HepG2 (cell line): ENCODE measurements around the gene UBXN6. TPM values are rescaled to one million over a fixed set of nuclear protein-coding genes. Genes with fewer than 3 reads are reported as not detected.
A peak's percentile ranks its signal among the peaks of the same experiment; 100 is the strongest.

Experiments
- CBX5 ChIP-seq: sonication (generic); formaldehyde crosslinking; IDR thresholded peaks from 2 replicates; pipeline ENCODE4 v1.4.0; 2020; ENCODE audit warnings: missing genetic modification reagents, borderline replicate concordance
- ERF ChIP-seq: IDR thresholded peaks from 2 replicates; pipeline ENCODE4 v1.6.1; 2018; ENCODE audit warnings: missing biosample characterization, missing genetic modification reagents
- GATAD1 ChIP-seq: IDR thresholded peaks from 2 replicates; pipeline ENCODE4 v1.6.1; 2016; ENCODE audit warnings: missing genetic modification reagents, missing compliant biosample characterization
- KMT2B ChIP-seq: IDR thresholded peaks from 2 replicates; pipeline ENCODE4 v1.6.1; 2016; ENCODE audit warnings: missing genetic modification reagents, missing compliant biosample characterization
- MIER3 ChIP-seq: IDR thresholded peaks from 2 replicates; pipeline ENCODE4 v1.6.1; 2016; ENCODE audit warnings: missing compliant biosample characterization, borderline replicate concordance
- MIXL1 ChIP-seq: IDR thresholded peaks from 2 replicates; pipeline ENCODE4 v1.6.1; 2016
- NR2F6 ChIP-seq, 2 experiments: IDR thresholded peaks; 2 replicates each; pipeline ENCODE4 v1.6.1; 2016; ENCODE audit warnings: antibody characterized with exemption in 1 of 2, mild to moderate bottlenecking in 1 of 2
- REPIN1 ChIP-seq: sonication (generic); formaldehyde crosslinking; IDR thresholded peaks from 2 replicates; pipeline ENCODE4 v1.8.0; 2022; ENCODE audit warnings: missing genetic modification reagents, low read depth, mild to moderate bottlenecking, borderline replicate concordance
- SOX13 ChIP-seq, 3 experiments: fragments of 450-650 bp in 1 of 3; sonication (generic) in 1 of 3; formaldehyde crosslinking in 1 of 3; IDR thresholded peaks in 2 of 3; conservative IDR thresholded peaks in 1 of 3; 2 replicates each; pipeline versions ENCODE4 v1.5.0 to v1.6.1; 2016 to 2020; ENCODE audit warnings: antibody characterized with exemption in 1 of 3, mild to moderate bottlenecking in 1 of 3, missing compliant biosample characterization in 1 of 3, missing genetic modification reagents in 1 of 3, moderate library complexity in 1 of 3
- SP1 ChIP-seq, 2 experiments: fragments of 450-650 bp in 1 of 2; sonication (generic) in 1 of 2; formaldehyde crosslinking in 1 of 2; IDR thresholded peaks; 2 replicates each; pipeline versions ENCODE4 v1.4.0 to v1.6.1; 2016 to 2020; ENCODE audit warnings: missing genetic modification reagents in 1 of 2
- U2AF2 ChIP-seq: fragments of 200-400 bp; formaldehyde crosslinking; IDR thresholded peaks from 2 replicates; pipeline ENCODE4 v1.6.1; 2017; ENCODE audit warnings: low read depth, mild to moderate bottlenecking, low read length
- XRCC5 ChIP-seq: fragments of 200-400 bp; formaldehyde crosslinking; optimal IDR thresholded peaks from 2 replicates; pipeline ENCODE3; 2017; ENCODE audit warnings: mild to moderate bottlenecking, low read length
- ZFP36 ChIP-seq: fragments of 150-350 bp; IDR thresholded peaks from 2 replicates; pipeline ENCODE4 v1.6.1; 2018; ENCODE audit warnings: borderline replicate concordance, low read length, low read depth; ENCODE audit not compliant: partially characterized antibody
- ZMYM4 ChIP-seq: sonication (generic); formaldehyde crosslinking; IDR thresholded peaks from 2 replicates; pipeline ENCODE4 v1.8.1; 2023; ENCODE audit warnings: mild to moderate bottlenecking, missing genetic modification reagents
- ZNF891 ChIP-seq: sonication (generic); formaldehyde crosslinking; IDR thresholded peaks from 2 replicates; pipeline ENCODE4 v1.5.0; 2020; ENCODE audit warnings: mild to moderate bottlenecking, missing genetic modification reagents
- polyA plus RNA-seq, 8 experiments: library from polyadenylated mRNA; depleted of rRNA in 3 of 8; stranded (reverse) in 7 of 8; unstranded in 1 of 8; fragments of >200 nt; fragmentation: Illumina TruSeq in 4 of 8; extraction: Trizol in 4 of 8; gene quantifications; 2 replicates each; pipeline versions ENCODE4 v1.2.1 to v1.2.3, GENCODE V29; 2011 to 2016; ENCODE audit warnings: low read depth in 4 of 8, missing spikeins in 1 of 8, mixed read lengths in 1 of 8; ENCODE audit not compliant: insufficient read depth in 1 of 8
- total RNA-seq, 5 experiments: library from RNA; depleted of rRNA; stranded (reverse); fragments of >200 nt; fragmentation: Illumina TruSeq; extraction: Trizol; gene quantifications; 2 replicates each; pipeline ENCODE4 v1.2.3, GENCODE V29; 2016; ENCODE audit warnings: low read depth in 1 of 5
- TF ChIP-seq, protein P1 (sequence below): sonication (generic); formaldehyde crosslinking; IDR thresholded peaks from 2 replicates; pipeline ENCODE4 v1.4.0; 2020; ENCODE audit warnings: missing genetic modification reagents, mild to moderate bottlenecking, borderline replicate concordance

Gene UBXN6
- total and polyA plus RNA-seq, 2 of the 13 experiments (the other 11 are each of a cell fraction or from before 2014, with no cell fraction given): 34.9 to 35.5 TPM

GRCh38 chr19:4457654-4458395 lies at the start of gene UBXN6 (continued):
- TF ChIP-seq NR2F6 (IDR thresholded peaks at IDR 0.05) (no peak), NR2F6 (CRISPR knock-in tag; IDR thresholded peaks at IDR 0.05) (peak; percentile 21; the same call in 1 of the 2 replicates), MIER3 (CRISPR knock-in tag) (peak; percentile 68; the same call in 1 of the 2 replicates), SOX13 (IDR thresholded peaks at IDR 0.05) (no peak), SOX13 (CRISPR knock-in tag; conservative IDR thresholded peaks at IDR 0.05 in 1 of 2, IDR thresholded peaks at IDR 0.05 in 1 of 2) (peak in 1 of 2 experiments; percentile 34; a peak in 1 of 4 replicates), SP1 (IDR thresholded peaks at IDR 0.05) (no peak), SP1 (CRISPR knock-in tag; IDR thresholded peaks at IDR 0.05) (peak; percentile 57; the same call in 1 of the 2 replicates), KMT2B (CRISPR knock-in tag) (peak; percentile 74; the same call in 1 of the 2 replicates), ERF (CRISPR knock-in tag) (peak; percentile 83), ZMYM4 (CRISPR knock-in tag) (peak; percentile 39; the same call in 1 of the 2 replicates), MIXL1 (CRISPR knock-in tag) (peak; percentile 66; the same call in 1 of the 2 replicates), U2AF2 (peak; percentile 95), CBX5 (CRISPR knock-in tag) (peak; percentile 23; the same call in 1 of the 2 replicates), XRCC5 (peak; percentile 94), GATAD1 (CRISPR knock-in tag) (peak; percentile 93), ZNF891 (peak; percentile 68), REPIN1 (CRISPR knock-in tag) (0 out of 2 replicates have a peak, but pooled peaks have one; percentile 36), ZFP36 (no peak)
- TF ChIP-seq, protein P1, sequence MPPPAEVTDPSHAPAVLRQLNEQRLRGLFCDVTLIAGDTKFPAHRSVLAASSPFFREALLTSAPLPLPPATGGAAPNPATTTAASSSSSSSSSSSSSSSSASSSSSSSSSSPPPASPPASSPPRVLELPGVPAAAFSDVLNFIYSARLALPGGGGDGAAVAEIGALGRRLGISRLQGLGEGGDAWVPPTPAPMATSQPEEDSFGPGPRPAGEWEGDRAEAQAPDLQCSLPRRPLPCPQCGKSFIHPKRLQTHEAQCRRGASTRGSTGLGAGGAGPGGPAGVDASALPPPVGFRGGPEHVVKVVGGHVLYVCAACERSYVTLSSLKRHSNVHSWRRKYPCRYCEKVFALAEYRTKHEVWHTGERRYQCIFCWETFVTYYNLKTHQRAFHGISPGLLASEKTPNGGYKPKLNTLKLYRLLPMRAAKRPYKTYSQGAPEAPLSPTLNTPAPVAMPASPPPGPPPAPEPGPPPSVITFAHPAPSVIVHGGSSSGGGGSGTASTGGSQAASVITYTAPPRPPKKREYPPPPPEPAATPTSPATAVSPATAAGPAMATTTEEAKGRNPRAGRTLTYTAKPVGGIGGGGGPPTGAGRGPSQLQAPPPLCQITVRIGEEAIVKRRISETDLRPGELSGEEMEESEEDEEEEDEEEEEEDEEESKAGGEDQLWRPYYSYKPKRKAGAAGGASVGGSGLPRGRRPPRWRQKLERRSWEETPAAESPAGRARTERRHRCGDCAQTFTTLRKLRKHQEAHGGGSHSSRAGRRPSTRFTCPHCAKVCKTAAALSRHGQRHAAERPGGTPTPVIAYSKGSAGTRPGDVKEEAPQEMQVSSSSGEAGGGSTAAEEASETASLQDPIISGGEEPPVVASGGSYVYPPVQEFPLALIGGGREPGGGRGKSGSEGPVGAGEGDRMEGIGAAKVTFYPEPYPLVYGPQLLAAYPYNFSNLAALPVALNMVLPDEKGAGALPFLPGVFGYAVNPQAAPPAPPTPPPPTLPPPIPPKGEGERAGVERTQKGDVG (CRISPR knock-in tag): 0 out of 2 replicates have a peak, but pooled peaks have one; percentile 44
